ENCODE measurements around the gene DDX23. TPM values are rescaled to one million over a fixed set of nuclear protein-coding genes. Genes with fewer than 3 reads are reported as not detected.

DDX23 gene
- total and polyA plus RNA-seq, 2 of the 4 experiments (the other 2 are of a cell fraction) = 61.8 to 81.9 TPM

GRCh38 chr12:48807981-48808380 is 44.0 kb downstream of the DDX23 start:
- H2AFZ ChIP-seq (replicated peaks; ENCODE audit: low read length, poor library complexity) = no peak overlapping the region
- no TSS peak for BruUV-seq (replicated peaks)
- in situ Hi-C loops (cut with MboI; ENCODE audit: low sequenced_read_pairs) = no loop called here
- H3K9me3 ChIP-seq (ENCODE audit: control insufficient read depth, insufficient read depth, low read length) = no peaks in the 10 kb centered on the region
- H4K8ac ChIP-seq (ENCODE audit: low read depth in 2 of 2, low read length in 2 of 2) = no peak overlapping the region
- H3K27me3 ChIP-seq (ENCODE audit: control insufficient read depth, insufficient read depth, low read length) = no peaks in the 10 kb centered on the region
- no peaks in the 10 kb centered on the region for H3K36me3 ChIP-seq (ENCODE audit: control insufficient read depth, insufficient read depth, low read length)
- ATAC-seq (ENCODE audit: low read depth) (no peak), DNase-seq (no peak)
- H3K56ac ChIP-seq (ENCODE audit: extremely low read depth, insufficient read depth, low read length) = no peak overlapping the region
- H3K18ac ChIP-seq (ENCODE audit: low read depth, low read length) = no peak overlapping the region
- ChIA-PET POLR2A (ENCODE audit: unreplicated experiment) (no interaction called here), CTCF (interaction anchor here (1.6 kb wide), 1 partner anchor 12 kb away, joined by 4 read pairs; no protein-coding TSS in a partner anchor)
- H3K4me2 ChIP-seq (ENCODE audit: low read depth, low read length) = no peak overlapping the region
- no peak overlapping the region for H2BK20ac ChIP-seq (ENCODE audit: low read depth, low read length)
- dilution Hi-C loops (cut with HindIII; ENCODE audit: low sequenced_read_pairs, unreplicated experiment) = no loop called here
- H2AK9ac ChIP-seq (replicated peaks; ENCODE audit: low read depth, low read length, poor library complexity) = no peak overlapping the region
- peaks cover 30% of the 10 kb centered on the region for H3K4me1 ChIP-seq (ENCODE audit: control insufficient read depth, insufficient read depth, low read length)
- TF ChIP-seq CTCF (conservative IDR thresholded peaks at IDR 0.05; ENCODE audit: low read depth, low read length) = no peak
- no peak for TF ChIP-seq MAZ (IDR thresholded peaks at IDR 0.05; ENCODE audit: borderline replicate concordance, low read depth, low read length)
- no peak for TF ChIP-seq CHD1 (IDR thresholded peaks at IDR 0.05; ENCODE audit: low read depth, low read length)
- no peak for TF ChIP-seq RFX5 (IDR thresholded peaks at IDR 0.05; ENCODE audit: low read depth, low read length)
- TF ChIP-seq BHLHE40 (IDR thresholded peaks at IDR 0.05; ENCODE audit: low read depth, low read length) = no peak
- intact Hi-C loops (cut with micrococcal nuclease) = no loop called here
- H2BK15ac ChIP-seq (ENCODE audit: low read depth, low read length) = no peak overlapping the region
- no peak overlapping the region for H3K4me3 ChIP-seq (ENCODE audit: insufficient read depth, low read depth, low read length)
- no peak overlapping the region for H2BK120ac ChIP-seq (ENCODE audit: low read depth, low read length)
- no peaks in the 10 kb centered on the region for H4K20me1 ChIP-seq (ENCODE audit: insufficient read depth, low read length)
- peaks cover 0 to 27% of the 10 kb centered on the region in 2 experiments; a peak in 3 of 4 replicates for H3K79me1 ChIP-seq (ENCODE audit: low read depth in 1 of 2, low read length in 2 of 2)
- H4K91ac ChIP-seq (ENCODE audit: insufficient read depth, low read depth, low read length) = no peak overlapping the region; the same call in 1 of the 2 replicates
- H3K27ac ChIP-seq (ENCODE audit: insufficient read depth, low read length) = no peak overlapping the region
- no peak overlapping the region for H4K5ac ChIP-seq (ENCODE audit: low read depth, low read length)
- H3K14ac ChIP-seq (replicated peaks; ENCODE audit: low read depth, low read length) = no peak overlapping the region
- H3K9me1 ChIP-seq (ENCODE audit: insufficient read depth, low read length) = peaks cover 25% of the 10 kb centered on the region
- H2AK5ac ChIP-seq (ENCODE audit: low read depth, low read length) = no peak overlapping the region
- H2BK5ac ChIP-seq (ENCODE audit: low read depth, low read length, poor library complexity, severe bottlenecking) = no peak overlapping the region
- no peak overlapping the region for H3K4ac ChIP-seq (ENCODE audit: low read depth, low read length)
- H3K9ac ChIP-seq (ENCODE audit: low read depth, low read length) = no peak overlapping the region
- WGBS, 2 experiments (ENCODE audit: extremely low coverage in 2 of 2, insufficient read length in 1 of 2) = 100% methylated on average over 1 of the region's 3 CpGs; no CpG with 5 or more reads in 1 of the 2 experiments
- no peak overlapping the region for H3K23ac ChIP-seq (ENCODE audit: low read depth, low read length)
